CD14-positive monocyte (primary cell): ENCODE data around the gene ZNF430. TPM values are rescaled to one million over a fixed set of nuclear protein-coding genes. Genes with fewer than 3 reads are reported as not detected.

Experiments used
- DNase-seq, 3 donors: peaks; one replicate each; pipeline ENCODE4 v3.0.0-alpha.2; 2011 to 2022
- H2AFZ ChIP-seq: 2 replicates; pipeline ENCODE4 v1.6.0; 2012; ENCODE audit warnings: mild to moderate bottlenecking, low read depth, low read length, inconsistent platforms; ENCODE audit not compliant: insufficient read depth, poor library complexity, severe bottlenecking
- H3K27ac ChIP-seq, 2 donors: 1 replicate in 1 of 2; 2 replicates in 1 of 2; pipeline ENCODE4 v1.5.1; 2012 to 2013; ENCODE audit warnings: low read length in 2 of 2, control low read depth in 1 of 2, inconsistent platforms in 1 of 2, low read depth in 1 of 2, mild to moderate bottlenecking in 1 of 2
- H3K27me3 ChIP-seq, 2 donors: one replicate each; pipeline versions ENCODE4 v1.6.0 to v1.6.1; 2011 to 2013; ENCODE audit warnings: low read length in 2 of 2; ENCODE audit not compliant: control insufficient read depth in 2 of 2, insufficient read depth in 2 of 2
- H3K36me3 ChIP-seq, 2 donors: replicated peaks in 1 of 2; 1 replicate in 1 of 2; 2 replicates in 1 of 2; pipeline versions ENCODE4 v1.5.1 to v1.6.1; 2012 to 2013; ENCODE audit warnings: low read length in 2 of 2, control low read depth in 1 of 2, inconsistent platforms in 1 of 2, mild to moderate bottlenecking in 1 of 2; ENCODE audit not compliant: insufficient read depth in 2 of 2, control insufficient read depth in 1 of 2
- H3K4me1 ChIP-seq, 2 donors: 1 replicate in 1 of 2; 2 replicates in 1 of 2; pipeline versions ENCODE4 v1.5.1 to v1.6.1; 2012 to 2013; ENCODE audit warnings: low read length in 2 of 2, control low read depth in 1 of 2, inconsistent platforms in 1 of 2, mild to moderate bottlenecking in 1 of 2, moderate library complexity in 1 of 2; ENCODE audit not compliant: insufficient read depth in 2 of 2, control insufficient read depth in 1 of 2
- H3K4me2 ChIP-seq: replicated peaks from 2 replicates; pipeline ENCODE3; 2012; ENCODE audit warnings: low read length, moderate library complexity, mild to moderate bottlenecking; ENCODE audit not compliant: poor library complexity, severe bottlenecking; ENCODE audit errors: extremely low read depth
- H3K4me3 ChIP-seq, 3 experiments: fragments of 200-600 bp in 1 of 3; sonication (generic) in 1 of 3; replicated peaks in 1 of 3; 1 replicate in 2 of 3; 2 replicates in 1 of 3; pipeline ENCODE4 v1.5.1; 2011 to 2013; ENCODE audit warnings: low read length in 3 of 3, mild to moderate bottlenecking in 3 of 3, control low read depth in 2 of 3, low read depth in 2 of 3, inconsistent platforms in 1 of 3, moderate library complexity in 1 of 3
- H3K79me2 ChIP-seq: 2 replicates; pipeline ENCODE4 v1.6.0; 2012; ENCODE audit warnings: mild to moderate bottlenecking, control low read depth, inconsistent platforms, low read length, moderate library complexity; ENCODE audit not compliant: insufficient read depth
- H3K9ac ChIP-seq: 2 replicates; pipeline ENCODE4 v1.6.0; 2017; ENCODE audit warnings: low read length, mild to moderate bottlenecking; ENCODE audit not compliant: insufficient read depth, poor library complexity, severe bottlenecking
- H3K9me3 ChIP-seq, 2 donors: replicated peaks in 1 of 2; 1 replicate in 1 of 2; 2 replicates in 1 of 2; pipeline versions ENCODE4 v1.5.1 to v1.6.1; 2012 to 2013; ENCODE audit warnings: low read length in 2 of 2, control low read depth in 1 of 2; ENCODE audit not compliant: control insufficient read depth in 1 of 2, insufficient read depth in 1 of 2
- H4K20me1 ChIP-seq: 2 replicates; pipeline ENCODE4 v1.6.0; 2012; ENCODE audit warnings: mild to moderate bottlenecking, low read length, control low read depth, moderate library complexity; ENCODE audit not compliant: insufficient read depth
- H3K27ac Mint-ChIP-seq, 7 donors: one replicate each; pipeline ENCODE4 v1.8.0; 2020; ENCODE audit warnings: mild to moderate bottlenecking in 7 of 7, mixed read lengths in 7 of 7, moderate library complexity in 6 of 7, inconsistent platforms in 2 of 7
- H3K27me3 Mint-ChIP-seq, 3 donors: one replicate each; pipeline ENCODE4 v1.8.0; 2021 to 2022; ENCODE audit warnings: low read depth in 3 of 3, mild to moderate bottlenecking in 3 of 3, mixed read lengths in 3 of 3, moderate library complexity in 3 of 3, inconsistent platforms in 1 of 3
- H3K36me3 Mint-ChIP-seq, 2 donors: one replicate each; pipeline ENCODE4 v1.8.0; 2020; ENCODE audit warnings: mixed read lengths in 2 of 2, inconsistent platforms in 1 of 2, mild to moderate bottlenecking in 1 of 2
- H3K4me1 Mint-ChIP-seq: one replicate; pipeline ENCODE4 v1.8.0; 2020; ENCODE audit warnings: mild to moderate bottlenecking, mixed read lengths
- H3K4me3 Mint-ChIP-seq, 2 donors: one replicate each; pipeline ENCODE4 v1.8.0; 2020; ENCODE audit warnings: mild to moderate bottlenecking in 2 of 2, mixed read lengths in 2 of 2, moderate library complexity in 1 of 2
- H3K9me3 Mint-ChIP-seq, 7 donors: one replicate each; pipeline ENCODE4 v1.8.0; 2020 to 2022; ENCODE audit warnings: mixed read lengths in 7 of 7, mild to moderate bottlenecking in 6 of 7, moderate library complexity in 6 of 7, inconsistent platforms in 2 of 7
- CTCF ChIP-seq: fragments of 200-600 bp; IDR thresholded peaks from one replicate; pipeline ENCODE4 v1.8.0; 2022; ENCODE audit warnings: antibody characterized with exemption, mild to moderate bottlenecking
- whole genome bisulfite sequencing: methylation state at CpG from one replicate; pipeline ENCODE4 v1.1.5; 2013; ENCODE audit warnings: missing lambda C conversion rate; ENCODE audit not compliant: insufficient coverage; 5-methylcytosine and 5-hydroxymethylcytosine counted together
- intact Hi-C, 2 donors: fragments of 100-400 bp; cut with micrococcal nuclease; formaldehyde crosslinking; loops; one replicate each; pipeline versions ENCODE4 v1.15.0 to v1.15.1; 2023
- polyA plus RNA-seq, 3 donors: library from polyadenylated mRNA; depleted of rRNA in 1 of 3; unstranded in 2 of 3; stranded (reverse) in 1 of 3; fragments of 300-500 nt in 2 of 3; fragments of >200 nt in 1 of 3; fragmentation: Illumina TruSeq in 2 of 3; gene quantifications; 1 replicate in 2 of 3; 2 replicates in 1 of 3; pipeline ENCODE4 v1.2.3, GENCODE V29; 2012 to 2021

Gene ZNF430
- polyA plus RNA-seq, 3 donors: 5.7 to 11.6 (median 8.8) TPM

GRCh38 chr19:21046489-21046888 is 26.0 kb downstream of the ZNF430 start:
- H3K9me3 ChIP-seq: peaks cover 44 to 85% of the 10 kb centered on the region in 2 donors
- H3K36me3 Mint-ChIP-seq: peaks cover 65 to 85% of the 10 kb centered on the region in 2 donors
- no peaks in the 10 kb centered on the region for H3K4me1 ChIP-seq
- H3K9ac ChIP-seq: no peak overlapping the region
- peaks cover 51 to 75% (median 71%) of the 10 kb centered on the region in 7 donors for H3K9me3 Mint-ChIP-seq
- no peaks in the 10 kb centered on the region for H3K4me1 Mint-ChIP-seq
- peaks cover 39 to 93% of the 10 kb centered on the region in 2 donors for H3K36me3 ChIP-seq
- no peak overlapping the region for H3K27ac Mint-ChIP-seq
- H3K27ac ChIP-seq: no peak overlapping the region
- TF ChIP-seq CTCF: no peak
- intact Hi-C loops: no loop called here
- no peaks in the 10 kb centered on the region for H3K27me3 ChIP-seq
- no CpG with 5 or more reads among the region's 3 CpGs for WGBS
- no peak overlapping the region for H3K4me3 ChIP-seq
- no peak overlapping the region for H2AFZ ChIP-seq
- peaks cover 69% of the 10 kb centered on the region for H3K79me2 ChIP-seq
- no peaks in the 10 kb centered on the region for H3K27me3 Mint-ChIP-seq
- H3K4me3 Mint-ChIP-seq: no peak overlapping the region
- DNase-seq: no peak
- H3K4me2 ChIP-seq: no peak overlapping the region
- no peaks in the 10 kb centered on the region for H4K20me1 ChIP-seq

GRCh38 chr19:21047716-21048115 is 27.3 kb downstream of the ZNF430 start:
- Histone ChIP-seq H3K36me3 (peaks cover 47 to 93% of the 10 kb centered on the region in 2 donors), H4K20me1 (no peaks in the 10 kb centered on the region), H3K79me2 (peaks cover 56% of the 10 kb centered on the region), H3K4me1 (no peaks in the 10 kb centered on the region), H3K9me3 (peaks cover 40 to 85% of the 10 kb centered on the region in 2 donors), H3K27ac (no peak overlapping the region), H3K4me2 (no peak overlapping the region), H2AFZ (no peak overlapping the region), H3K27me3 (no peaks in the 10 kb centered on the region), H3K4me3 (no peak overlapping the region), H3K9ac (no peak overlapping the region)
- TF ChIP-seq CTCF: no peak
- H3K36me3 Mint-ChIP-seq: peaks cover 63 to 86% of the 10 kb centered on the region in 2 donors
- H3K4me3 Mint-ChIP-seq: no peak overlapping the region
- no peak for DNase-seq
- H3K4me1 Mint-ChIP-seq: no peaks in the 10 kb centered on the region
- peak overlapping the region in 1 of 7 donors; percentile 55 for H3K27ac Mint-ChIP-seq
- peaks cover 49 to 78% (median 71%) of the 10 kb centered on the region in 7 donors for H3K9me3 Mint-ChIP-seq
- no peaks in the 10 kb centered on the region for H3K27me3 Mint-ChIP-seq
- WGBS: 100% methylated on average over 1 of the region's 2 CpGs
- intact Hi-C loops: no loop called here
